ENCODE results near the gene SCARB1. TPM values are rescaled to one million over a fixed set of nuclear protein-coding genes. Genes with fewer than 3 reads are reported as not detected.

Gene SCARB1
- total RNA-seq, 4 donors from 2014 or later: 15.3 to 55.3 (median 29.7) TPM

GRCh38 chr12:124752437-124753227, 111.0 kb downstream of the SCARB1 start:
- peak overlapping the region in 2 of 4 donors; percentile 91 to 96 for H3K27ac ChIP-seq

GRCh38 chr12:124751654-124752355, 111.9 kb downstream of the SCARB1 start:
- Histone ChIP-seq H3K4me3 (no peak overlapping the region), H3K9me3 (no peaks in the 10 kb centered on the region), H3K27ac (peak overlapping the region in 2 of 4 donors; percentile 91 to 96), H3K27me3 (no peaks in the 10 kb centered on the region), H3K4me1 (peaks cover 0 to 60% (median 26%) of the 10 kb centered on the region in 4 donors), H3K36me3 (no peaks in the 10 kb centered on the region)
- no peak for DNase-seq (ENCODE audit: low spot score in 2 of 2)
- WGBS, 2 donors: 86 to 91% methylated on average over 11 to 14 of the region's 14 CpGs
- TF ChIP-seq, protein P1, sequence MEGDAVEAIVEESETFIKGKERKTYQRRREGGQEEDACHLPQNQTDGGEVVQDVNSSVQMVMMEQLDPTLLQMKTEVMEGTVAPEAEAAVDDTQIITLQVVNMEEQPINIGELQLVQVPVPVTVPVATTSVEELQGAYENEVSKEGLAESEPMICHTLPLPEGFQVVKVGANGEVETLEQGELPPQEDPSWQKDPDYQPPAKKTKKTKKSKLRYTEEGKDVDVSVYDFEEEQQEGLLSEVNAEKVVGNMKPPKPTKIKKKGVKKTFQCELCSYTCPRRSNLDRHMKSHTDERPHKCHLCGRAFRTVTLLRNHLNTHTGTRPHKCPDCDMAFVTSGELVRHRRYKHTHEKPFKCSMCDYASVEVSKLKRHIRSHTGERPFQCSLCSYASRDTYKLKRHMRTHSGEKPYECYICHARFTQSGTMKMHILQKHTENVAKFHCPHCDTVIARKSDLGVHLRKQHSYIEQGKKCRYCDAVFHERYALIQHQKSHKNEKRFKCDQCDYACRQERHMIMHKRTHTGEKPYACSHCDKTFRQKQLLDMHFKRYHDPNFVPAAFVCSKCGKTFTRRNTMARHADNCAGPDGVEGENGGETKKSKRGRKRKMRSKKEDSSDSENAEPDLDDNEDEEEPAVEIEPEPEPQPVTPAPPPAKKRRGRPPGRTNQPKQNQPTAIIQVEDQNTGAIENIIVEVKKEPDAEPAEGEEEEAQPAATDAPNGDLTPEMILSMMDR (IDR thresholded peaks at IDR 0.05): no peak
- no peak for TF ChIP-seq POLR2A (IDR thresholded peaks at IDR 0.05)
- no peak for TF ChIP-seq EP300 (IDR thresholded peaks at IDR 0.05)

More at GRCh38 chr12:124752437-124753227, 111.0 kb downstream of the SCARB1 start:
- H3K36me3 ChIP-seq: no peaks in the 10 kb centered on the region
- peaks cover 0 to 51% (median 26%) of the 10 kb centered on the region in 4 donors for H3K4me1 ChIP-seq
- H3K27me3 ChIP-seq: no peaks in the 10 kb centered on the region
- peaks cover 0 to 5% (median 0%) of the 10 kb centered on the region in 4 donors for H3K9me3 ChIP-seq
- TF ChIP-seq EP300 (IDR thresholded peaks at IDR 0.05): no peak
- TF ChIP-seq, protein P1 (IDR thresholded peaks at IDR 0.05): no peak
- TF ChIP-seq POLR2A (IDR thresholded peaks at IDR 0.05): no peak
- 56 to 65% methylated on average over 10 of the region's 10 CpGs for WGBS, 2 donors
- no peak for DNase-seq (ENCODE audit: low spot score in 2 of 2)
- H3K4me3 ChIP-seq: no peak overlapping the region

GRCh38 chr12:124750787-124751471, 112.7 kb downstream of the SCARB1 start:
- H3K4me3 ChIP-seq: no peak overlapping the region
- H3K9me3 ChIP-seq: no peaks in the 10 kb centered on the region
- H3K27ac ChIP-seq: peak overlapping the region in 2 of 4 donors; percentile 32 to 96
- no peaks in the 10 kb centered on the region for H3K36me3 ChIP-seq
- TF ChIP-seq POLR2A (IDR thresholded peaks at IDR 0.05) (no peak), EP300 (IDR thresholded peaks at IDR 0.05) (no peak)
- TF ChIP-seq, protein P1 (IDR thresholded peaks at IDR 0.05): no peak
- H3K4me1 ChIP-seq: peaks cover 0 to 64% (median 28%) of the 10 kb centered on the region in 4 donors
- no peak for DNase-seq (ENCODE audit: low spot score in 2 of 2)
- 78 to 79% methylated on average over 19 of the region's 19 CpGs for WGBS, 2 donors
- H3K27me3 ChIP-seq: no peaks in the 10 kb centered on the region

- no peak for DNase-seq (ENCODE audit: low spot score in 2 of 2)
- H3K27me3 ChIP-seq: no peaks in the 10 kb centered on the region
- peaks cover 0 to 64% (median 22%) of the 10 kb centered on the region in 4 donors for H3K4me1 ChIP-seq
- 84 to 88% methylated on average over 10 of the region's 10 CpGs for WGBS, 2 donors
- no peak overlapping the region for H3K4me3 ChIP-seq
- no peaks in the 10 kb centered on the region for H3K9me3 ChIP-seq
- H3K27ac ChIP-seq: peak overlapping the region in 1 of 4 donors; percentile 9
- H3K36me3 ChIP-seq: no peaks in the 10 kb centered on the region
- TF ChIP-seq EP300 (IDR thresholded peaks at IDR 0.05) (no peak), POLR2A (IDR thresholded peaks at IDR 0.05) (no peak)
- TF ChIP-seq, protein P1 (IDR thresholded peaks at IDR 0.05): no peak
Observed at GRCh38 chr12:124750149-124750656, 113.5 kb downstream of the SCARB1 start.

All from tibial nerve (tissue), 4 donors.